Measurements from ENCODE around the gene GRHL3. TPM values are rescaled to one million over a fixed set of nuclear protein-coding genes. Genes with fewer than 3 reads are reported as not detected.
"Not testable (repeated sequence)": the region's sequence is repeated elsewhere in the genome, so short reads cannot be mapped to it uniquely, and the experiment has no call there.

GRHL3 gene
- total RNA-seq, 1 donor: not detected

DNA sequence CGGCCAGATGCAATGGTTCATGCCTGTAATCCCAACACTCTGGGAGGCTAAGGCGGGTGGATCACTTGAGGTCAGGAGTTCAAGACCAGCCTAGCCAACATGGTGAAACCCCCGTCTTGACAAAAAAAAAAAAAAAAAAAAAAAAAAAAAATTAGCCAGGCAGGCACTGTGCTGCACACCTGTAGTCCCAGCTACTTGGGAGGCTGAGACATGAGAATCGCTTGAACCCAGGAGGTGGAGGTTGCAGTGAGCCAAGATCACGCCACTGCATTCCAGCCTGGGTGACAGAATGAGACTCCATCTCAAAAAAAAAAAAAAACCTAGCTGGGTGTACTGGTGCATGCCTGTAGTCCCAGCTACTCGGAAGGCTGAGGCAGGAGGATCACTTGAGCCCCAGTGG, 31.4 kb upstream of the GRHL3 start:
- H3K4me1 ChIP-seq (ENCODE audit: insufficient read depth, low read length); H3K9me3 ChIP-seq (ENCODE audit: low read depth, low read length); H3K4me3 ChIP-seq (ENCODE audit: low read length); H3K27me3 ChIP-seq (ENCODE audit: insufficient read depth, low read length): not testable (repeated sequence)

- Histone ChIP-seq H3K27me3 (ENCODE audit: insufficient read depth, low read length) (no peaks in the 10 kb centered on the region), H3K9me3 (ENCODE audit: low read depth, low read length) (no peaks in the 10 kb centered on the region), H3K4me1 (ENCODE audit: insufficient read depth, low read length) (no peaks in the 10 kb centered on the region), H3K4me3 (ENCODE audit: low read length) (no peak overlapping the region)
Observed at GRCh38 chr1:24288479-24288878, 30.7 kb upstream of the GRHL3 start.

- H3K9me3 ChIP-seq (ENCODE audit: low read depth, low read length): no peaks in the 10 kb centered on the region
- H3K27me3 ChIP-seq (ENCODE audit: insufficient read depth, low read length): no peaks in the 10 kb centered on the region
- no peak overlapping the region for H3K4me3 ChIP-seq (ENCODE audit: low read length)
- H3K4me1 ChIP-seq (ENCODE audit: insufficient read depth, low read length): no peaks in the 10 kb centered on the region
Observed at GRCh38 chr1:24289937-24290595, 29.1 kb upstream of the GRHL3 start.

DNA sequence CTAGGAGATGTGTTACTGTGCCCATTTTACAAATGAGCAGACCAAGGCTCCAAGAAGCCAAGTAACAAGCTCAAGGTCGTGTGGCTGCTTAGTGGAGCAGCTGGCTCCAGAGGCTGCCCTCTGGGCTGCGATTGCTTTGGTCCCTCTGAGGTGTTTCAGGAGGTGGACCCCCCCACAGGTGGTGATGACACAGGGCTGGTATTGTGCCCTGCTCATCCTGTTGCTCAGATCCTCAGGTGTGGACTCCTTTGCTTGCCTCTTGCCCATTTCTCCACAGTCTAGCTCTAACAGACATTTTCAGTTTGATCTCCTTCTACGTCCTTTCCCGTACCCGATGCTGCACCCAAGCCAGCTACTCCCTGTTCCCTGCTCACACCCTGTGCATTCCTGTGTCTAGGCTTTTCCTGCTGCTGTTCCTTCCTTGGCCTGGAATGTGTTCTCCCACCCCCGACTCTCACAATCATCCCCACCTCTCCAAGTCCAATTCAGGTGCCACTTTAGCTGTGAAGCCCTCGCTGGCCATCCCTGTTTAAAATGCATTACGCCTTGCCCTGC, 28.1 kb upstream of the GRHL3 start:
- no peaks in the 10 kb centered on the region for H3K4me1 ChIP-seq (ENCODE audit: insufficient read depth, low read length)
- no peaks in the 10 kb centered on the region for H3K27me3 ChIP-seq (ENCODE audit: insufficient read depth, low read length)
- no peaks in the 10 kb centered on the region for H3K9me3 ChIP-seq (ENCODE audit: low read depth, low read length)
- H3K4me3 ChIP-seq (ENCODE audit: low read length): no peak overlapping the region

- Histone ChIP-seq H3K9me3 (ENCODE audit: low read depth, low read length) (no peaks in the 10 kb centered on the region), H3K4me3 (ENCODE audit: low read length) (no peak overlapping the region), H3K4me1 (ENCODE audit: insufficient read depth, low read length) (no peaks in the 10 kb centered on the region), H3K27me3 (ENCODE audit: insufficient read depth, low read length) (no peaks in the 10 kb centered on the region)
Observed at GRCh38 chr1:24292103-24292502, 27.1 kb upstream of the GRHL3 start.

DNA sequence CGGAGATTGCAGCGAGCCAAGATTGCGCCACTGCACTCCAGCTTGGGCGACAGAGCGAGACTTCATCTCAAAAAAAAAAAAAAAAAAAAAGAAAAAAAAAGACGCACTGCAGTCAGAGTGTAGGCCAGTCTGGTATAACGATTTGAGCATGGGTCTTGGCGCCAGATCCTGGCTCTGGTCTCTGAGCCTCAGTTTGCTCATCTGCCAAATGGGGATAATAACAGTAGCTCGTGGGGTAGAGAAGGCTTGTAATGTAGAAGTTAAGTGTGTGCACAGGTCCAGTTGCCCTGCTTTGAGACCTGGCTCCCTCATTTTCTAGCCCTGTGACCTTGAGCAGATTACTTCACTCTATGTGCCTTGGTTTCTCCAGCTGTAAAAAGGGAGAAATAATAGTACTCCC, 26.3 kb upstream of the GRHL3 start:
- Histone ChIP-seq H3K4me1 (ENCODE audit: insufficient read depth, low read length) (no peaks in the 10 kb centered on the region), H3K9me3 (ENCODE audit: low read depth, low read length) (no peaks in the 10 kb centered on the region), H3K4me3 (ENCODE audit: low read length) (no peak overlapping the region), H3K27me3 (ENCODE audit: insufficient read depth, low read length) (no peaks in the 10 kb centered on the region)

- H3K9me3 ChIP-seq (ENCODE audit: low read depth, low read length): no peaks in the 10 kb centered on the region
- H3K4me1 ChIP-seq (ENCODE audit: insufficient read depth, low read length): no peaks in the 10 kb centered on the region
- H3K27me3 ChIP-seq (ENCODE audit: insufficient read depth, low read length): no peaks in the 10 kb centered on the region
- no peak overlapping the region for H3K4me3 ChIP-seq (ENCODE audit: low read length)
Observed at GRCh38 chr1:24293392-24294227, 25.5 kb upstream of the GRHL3 start.

- Histone ChIP-seq H3K27me3 (ENCODE audit: insufficient read depth, low read length) (no peaks in the 10 kb centered on the region), H3K4me1 (ENCODE audit: insufficient read depth, low read length) (no peaks in the 10 kb centered on the region)
Observed at GRCh38 chr1:24294228-24294672, 24.9 kb upstream of the GRHL3 start.

DNA sequence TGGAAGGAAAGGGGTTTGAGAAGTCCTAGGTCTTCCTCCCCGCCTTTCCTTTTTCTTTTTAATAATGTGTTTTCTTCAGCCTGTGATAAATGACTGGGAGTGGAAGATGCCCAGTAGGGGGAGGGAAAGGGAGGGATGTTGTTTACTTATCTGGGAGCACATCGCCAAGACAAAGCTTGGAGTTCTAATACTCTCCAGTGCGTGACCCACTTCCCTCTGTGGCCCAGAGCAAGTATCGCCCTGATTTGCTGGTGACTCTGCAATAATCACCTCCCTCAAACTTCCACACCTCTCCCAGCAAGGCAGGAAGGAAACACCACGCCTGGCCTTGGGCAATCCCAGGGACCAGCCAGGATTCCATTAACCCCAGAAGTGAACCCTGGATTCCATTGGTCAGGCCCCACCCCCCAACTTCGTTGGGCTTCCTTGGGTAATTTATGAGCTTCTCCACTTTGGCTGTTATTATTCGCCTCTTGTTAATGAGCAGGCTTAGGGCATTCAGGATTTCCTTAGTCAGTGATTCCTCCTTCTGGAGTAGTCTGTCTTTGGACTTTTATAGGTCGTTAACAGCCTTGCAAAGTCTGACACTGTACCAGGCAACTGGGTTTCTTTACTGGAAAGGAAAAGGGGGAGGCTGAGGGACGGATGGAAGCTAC, 24.3 kb upstream of the GRHL3 start:
- H3K4me1 ChIP-seq (ENCODE audit: insufficient read depth, low read length): no peaks in the 10 kb centered on the region
- no peak overlapping the region for H3K4me3 ChIP-seq (ENCODE audit: low read length)
- H3K27me3 ChIP-seq (ENCODE audit: insufficient read depth, low read length): no peaks in the 10 kb centered on the region
- no peaks in the 10 kb centered on the region for H3K9me3 ChIP-seq (ENCODE audit: low read depth, low read length)

More at GRCh38 chr1:24294228-24294672, 24.9 kb upstream of the GRHL3 start:
- H3K9me3 ChIP-seq (ENCODE audit: low read depth, low read length): no peaks in the 10 kb centered on the region
- H3K4me3 ChIP-seq (ENCODE audit: low read length): no peak overlapping the region

DNA sequence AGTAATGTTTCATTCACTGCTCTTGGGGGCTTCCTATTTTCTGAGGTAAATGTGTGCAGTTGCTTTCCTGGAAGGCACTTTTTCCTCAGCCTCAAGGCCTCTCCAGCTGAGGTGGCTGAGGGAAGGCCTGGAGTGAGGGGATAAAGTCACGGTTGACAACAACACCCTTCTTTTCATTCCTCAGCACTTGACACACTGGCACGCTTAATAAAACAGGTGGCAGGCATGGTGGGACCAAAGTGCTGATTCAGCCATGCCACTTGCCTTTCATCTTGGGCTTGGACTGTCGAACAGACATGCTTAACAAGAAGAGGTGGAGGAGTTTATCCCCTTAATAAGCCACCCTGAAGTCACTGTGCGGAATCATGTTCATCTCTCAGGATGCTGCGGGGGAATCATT, 23.6 kb upstream of the GRHL3 start:
- Histone ChIP-seq H3K4me1 (ENCODE audit: insufficient read depth, low read length) (no peaks in the 10 kb centered on the region), H3K9me3 (ENCODE audit: low read depth, low read length) (no peaks in the 10 kb centered on the region), H3K4me3 (ENCODE audit: low read length) (no peak overlapping the region), H3K27me3 (ENCODE audit: insufficient read depth, low read length) (no peaks in the 10 kb centered on the region)

- no peaks in the 10 kb centered on the region for H3K4me1 ChIP-seq (ENCODE audit: insufficient read depth, low read length)
- H3K27me3 ChIP-seq (ENCODE audit: insufficient read depth, low read length): no peaks in the 10 kb centered on the region
- no peak overlapping the region for H3K4me3 ChIP-seq (ENCODE audit: low read length)
- H3K9me3 ChIP-seq (ENCODE audit: low read depth, low read length): no peaks in the 10 kb centered on the region
Observed at GRCh38 chr1:24297187-24297851, 21.8 kb upstream of the GRHL3 start.

DNA sequence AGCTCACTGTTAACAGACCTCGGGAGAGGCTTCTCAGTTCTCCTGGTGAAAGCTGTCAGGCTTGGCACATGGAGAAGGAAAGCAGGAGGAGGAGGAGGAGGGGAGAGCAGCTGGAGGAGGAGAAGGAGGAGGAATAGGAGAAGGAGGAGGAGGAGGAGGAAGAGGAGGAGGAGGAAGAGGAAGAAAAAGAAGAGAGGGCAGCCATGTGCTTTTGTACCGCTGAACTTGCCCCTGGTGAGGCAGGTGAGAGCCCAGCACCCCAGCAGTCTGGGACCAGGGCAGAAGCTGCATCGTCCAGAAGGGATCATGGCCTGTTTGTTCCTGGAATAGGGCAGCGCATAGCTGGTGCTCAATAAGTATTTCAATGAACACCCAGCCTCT, 21.3 kb upstream of the GRHL3 start:
- Histone ChIP-seq H3K4me1 (ENCODE audit: insufficient read depth, low read length) (no peaks in the 10 kb centered on the region), H3K27me3 (ENCODE audit: insufficient read depth, low read length) (no peaks in the 10 kb centered on the region), H3K4me3 (ENCODE audit: low read length) (no peak overlapping the region), H3K9me3 (ENCODE audit: low read depth, low read length) (no peaks in the 10 kb centered on the region)

DNA sequence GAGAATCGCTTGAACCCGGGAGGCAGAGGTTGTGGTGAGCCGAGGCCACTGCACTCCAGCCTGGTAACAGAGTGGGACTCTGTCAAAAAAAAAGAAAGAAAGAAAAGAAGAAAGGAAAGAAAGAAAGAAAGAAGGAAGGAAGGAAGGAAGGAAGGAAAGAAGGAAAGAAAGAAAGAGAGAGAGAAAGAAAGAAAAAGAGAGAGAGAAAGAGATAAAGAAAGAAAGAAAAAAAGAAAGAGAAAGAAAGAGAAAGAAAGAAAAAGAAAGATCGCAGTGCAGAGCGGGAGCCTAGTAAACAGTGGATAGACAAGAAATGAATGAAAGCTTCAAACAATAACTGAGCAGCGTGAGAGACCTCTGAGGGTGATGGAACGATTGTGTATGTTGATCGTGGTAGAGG, 20.6 kb upstream of the GRHL3 start:
- H3K9me3 ChIP-seq (ENCODE audit: low read depth, low read length): no peaks in the 10 kb centered on the region
- H3K27me3 ChIP-seq (ENCODE audit: insufficient read depth, low read length): no peaks in the 10 kb centered on the region
- H3K4me3 ChIP-seq (ENCODE audit: low read length): no peak overlapping the region
- H3K4me1 ChIP-seq (ENCODE audit: insufficient read depth, low read length): no peaks in the 10 kb centered on the region

DNA sequence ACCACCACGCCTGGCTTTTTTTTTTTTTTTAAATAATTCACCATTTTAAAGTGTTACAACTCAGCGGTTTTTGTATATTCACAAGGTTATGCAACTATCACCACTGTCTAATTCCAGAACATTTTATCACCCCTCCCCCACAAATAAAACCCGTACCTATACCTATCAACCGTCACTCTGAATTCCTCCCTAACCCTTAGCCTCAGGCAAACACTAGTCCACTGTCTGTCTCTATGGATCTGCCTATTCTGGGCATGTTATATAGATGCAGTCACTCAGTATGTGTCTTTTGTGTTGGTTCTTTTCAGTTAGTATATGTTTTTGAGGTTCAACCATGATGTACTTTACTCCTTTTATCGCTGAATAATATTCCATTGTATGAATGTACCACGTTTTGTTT, 19.3 kb upstream of the GRHL3 start:
- Histone ChIP-seq H3K9me3 (ENCODE audit: low read depth, low read length) (no peaks in the 10 kb centered on the region), H3K27me3 (ENCODE audit: insufficient read depth, low read length) (no peaks in the 10 kb centered on the region), H3K4me1 (ENCODE audit: insufficient read depth, low read length) (no peaks in the 10 kb centered on the region), H3K4me3 (ENCODE audit: low read length) (no peak overlapping the region)

Data from mononuclear cell (primary cell).